IMR-90 (cell line): ENCODE data around the gene PKP3. TPM values are rescaled to one million over a fixed set of nuclear protein-coding genes. Genes with fewer than 3 reads are reported as not detected.

Source experiments
- ATAC-seq: fragments of 200-7000 bp; cut with Tn5 transposase; 2 replicates; pipeline ENCODE4 v1.9.1; 2020; ENCODE audit warnings: low read depth, mild to moderate bottlenecking, moderate library complexity
- BruUV-seq: library from RNA; stranded (reverse); fragments of 400-500 nt; replicated peaks from 2 replicates; lab custom pipeline; 2021; lab: Mats Ljungman, UMichigan
- CTCF ChIA-PET: fragments of 300-600 bp; formaldehyde crosslinking; extraction: SDS; loops from one replicate; lab custom pipeline; 2021; ENCODE audit warnings: antibody characterized with exemption; lab: Yijun Ruan, JAX
- POLR2A ChIA-PET: fragments of 300-600 bp; sonication (Branson Sonifier 250); formaldehyde crosslinking; loops from one replicate; lab custom pipeline; 2022; ENCODE audit warnings: antibody characterized with exemption; ENCODE audit not compliant: unreplicated experiment; lab: Charles Lee
- DNase-seq: peaks from one replicate; pipeline ENCODE4 v3.0.0; 2013
- H2AFZ ChIP-seq: replicated peaks from 2 replicates; pipeline ENCODE3; 2013; ENCODE audit warnings: low read length, mild to moderate bottlenecking; ENCODE audit not compliant: poor library complexity
- H2AK5ac ChIP-seq: 2 replicates; pipeline ENCODE4 v1.6.1; 2013; ENCODE audit warnings: low read depth, low read length, inconsistent platforms
- H2AK9ac ChIP-seq: replicated peaks from 2 replicates; pipeline ENCODE3; 2013; ENCODE audit warnings: mild to moderate bottlenecking, low read depth, low read length, moderate library complexity; ENCODE audit not compliant: poor library complexity
- H2BK120ac ChIP-seq: 2 replicates; pipeline ENCODE4 v1.6.1; 2013; ENCODE audit warnings: low read depth, low read length, inconsistent platforms
- H2BK15ac ChIP-seq: 3 replicates; pipeline ENCODE4 v1.6.1; 2013; ENCODE audit warnings: low read depth, low read length, inconsistent platforms
- H2BK20ac ChIP-seq: 2 replicates; pipeline ENCODE4 v1.6.1; 2013; ENCODE audit warnings: low read depth, mild to moderate bottlenecking, inconsistent platforms, low read length, moderate library complexity
- H2BK5ac ChIP-seq: 2 replicates; pipeline ENCODE4 v1.6.1; 2013; ENCODE audit warnings: mild to moderate bottlenecking, low read depth, low read length, inconsistent platforms; ENCODE audit not compliant: poor library complexity, severe bottlenecking
- H3K14ac ChIP-seq: replicated peaks from 2 replicates; pipeline ENCODE4 v1.6.1; 2013; ENCODE audit warnings: low read depth, low read length, inconsistent platforms
- H3K18ac ChIP-seq: 2 replicates; pipeline ENCODE4 v1.6.1; 2013; ENCODE audit warnings: low read depth, low read length, control low read depth
- H3K23ac ChIP-seq: 2 replicates; pipeline ENCODE4 v1.6.1; 2013; ENCODE audit warnings: low read depth, low read length, inconsistent platforms
- H3K27ac ChIP-seq: 2 replicates; pipeline ENCODE4 v1.5.1; 2013; ENCODE audit warnings: mild to moderate bottlenecking, control low read depth, low read length; ENCODE audit not compliant: insufficient read depth
- H3K27me3 ChIP-seq: 2 replicates; pipeline ENCODE4 v1.6.1; 2013; ENCODE audit warnings: low read length; ENCODE audit not compliant: control insufficient read depth, insufficient read depth
- H3K36me3 ChIP-seq: 2 replicates; pipeline ENCODE4 v1.6.1; 2013; ENCODE audit warnings: low read length, mixed read lengths; ENCODE audit not compliant: control insufficient read depth, insufficient read depth
- H3K4ac ChIP-seq: 2 replicates; pipeline ENCODE4 v1.6.1; 2013; ENCODE audit warnings: low read depth, low read length, inconsistent platforms
- H3K4me1 ChIP-seq: 2 replicates; pipeline ENCODE4 v1.6.1; 2013; ENCODE audit warnings: low read length, mixed read lengths; ENCODE audit not compliant: control insufficient read depth, insufficient read depth
- H3K4me2 ChIP-seq: 2 replicates; pipeline ENCODE4 v1.6.1; 2013; ENCODE audit warnings: low read depth, mild to moderate bottlenecking, control low read depth, low read length, moderate library complexity
- H3K4me3 ChIP-seq: 2 replicates; pipeline ENCODE4 v1.5.1; 2013; ENCODE audit warnings: low read depth, mild to moderate bottlenecking, control low read depth, low read length, moderate library complexity; ENCODE audit not compliant: insufficient read depth
- H3K56ac ChIP-seq: 2 replicates; pipeline ENCODE4 v1.6.1; 2013; ENCODE audit warnings: low read length, inconsistent platforms; ENCODE audit not compliant: insufficient read depth; ENCODE audit errors: extremely low read depth
- H3K79me1 ChIP-seq, 2 experiments: 2 replicates each; pipeline ENCODE4 v1.6.1; 2013; ENCODE audit warnings: low read length in 2 of 2, inconsistent platforms in 1 of 2, low read depth in 1 of 2
- H3K9ac ChIP-seq: 2 replicates; pipeline ENCODE4 v1.6.1; 2013; ENCODE audit warnings: low read depth, low read length, control low read depth
- H3K9me1 ChIP-seq: 2 replicates; pipeline ENCODE4 v1.6.1; 2013; ENCODE audit warnings: low read length, inconsistent platforms; ENCODE audit not compliant: insufficient read depth
- H3K9me3 ChIP-seq: 2 replicates; pipeline ENCODE4 v1.6.1; 2013; ENCODE audit warnings: low read length; ENCODE audit not compliant: control insufficient read depth, insufficient read depth
- H4K20me1 ChIP-seq: 2 replicates; pipeline ENCODE4 v1.6.1; 2013; ENCODE audit warnings: low read length, inconsistent platforms; ENCODE audit not compliant: insufficient read depth
- H4K5ac ChIP-seq: 2 replicates; pipeline ENCODE4 v1.6.1; 2013; ENCODE audit warnings: mild to moderate bottlenecking, low read depth, low read length, control low read depth
- H4K8ac ChIP-seq, 2 experiments: 2 replicates each; pipeline ENCODE4 v1.6.1; 2013; ENCODE audit warnings: low read depth in 2 of 2, low read length in 2 of 2, control low read depth in 1 of 2, inconsistent platforms in 1 of 2
- H4K91ac ChIP-seq: 2 replicates; pipeline ENCODE4 v1.6.1; 2013; ENCODE audit warnings: low read depth, low read length, inconsistent platforms; ENCODE audit not compliant: insufficient read depth
- BHLHE40 ChIP-seq: fragments of 150-350 bp; IDR thresholded peaks from 2 replicates; pipeline ENCODE4 v1.6.1; 2016; ENCODE audit warnings: mild to moderate bottlenecking, low read depth, low read length
- CEBPB ChIP-seq: IDR thresholded peaks from 2 replicates; pipeline ENCODE4 v1.6.1; 2012; ENCODE audit warnings: low read depth, low read length, improper control_type of control experiment
- CHD1 ChIP-seq: IDR thresholded peaks from 2 replicates; pipeline ENCODE4 v1.6.1; 2012; ENCODE audit warnings: low read depth, low read length, improper control_type of control experiment
- FOS ChIP-seq: fragments of 150-350 bp; IDR thresholded peaks from 2 replicates; pipeline ENCODE4 v1.6.1; 2016; ENCODE audit warnings: low read depth, low read length
- MAFK ChIP-seq: IDR thresholded peaks from 2 replicates; pipeline ENCODE4 v1.6.1; 2012; ENCODE audit warnings: low read depth, low read length, improper control_type of control experiment
- MAZ ChIP-seq: IDR thresholded peaks from 2 replicates; pipeline ENCODE4 v1.6.1; 2012; ENCODE audit warnings: low read depth, mild to moderate bottlenecking, low read length, improper control_type of control experiment, moderate library complexity, borderline replicate concordance
- NFE2L2 ChIP-seq: fragments of 150-350 bp; IDR thresholded peaks from 2 replicates; pipeline ENCODE4 v1.6.1; 2016; ENCODE audit warnings: low read depth, mild to moderate bottlenecking, low read length
- POLR2A ChIP-seq: IDR thresholded peaks from 2 replicates; pipeline ENCODE4 v1.6.1; 2012; ENCODE audit warnings: mild to moderate bottlenecking, low read depth, low read length
- RAD21 ChIP-seq: IDR thresholded peaks from 2 replicates; pipeline ENCODE4 v1.6.1; 2012; ENCODE audit warnings: low read length, improper control_type of control experiment
- RCOR1 ChIP-seq: IDR thresholded peaks from 2 replicates; pipeline ENCODE4 v1.6.1; 2012; ENCODE audit warnings: mild to moderate bottlenecking, low read length, improper control_type of control experiment; ENCODE audit not compliant: insufficient replicate concordance
- RFX5 ChIP-seq: IDR thresholded peaks from 2 replicates; pipeline ENCODE4 v1.8.0; 2012; ENCODE audit warnings: low read depth, mild to moderate bottlenecking, low read length, moderate library complexity
- SMC3 ChIP-seq: fragments of 150-350 bp; IDR thresholded peaks from 2 replicates; pipeline ENCODE4 v1.6.1; 2016; ENCODE audit warnings: low read depth, mild to moderate bottlenecking, antibody characterized with exemption, low read length, moderate library complexity
- WGBS, 2 experiments: methylation state at CpG; one replicate each; pipeline versions ENCODE4 v1.1.5 to v1.1.7; 2013; ENCODE audit warnings: missing lambda C conversion rate in 2 of 2; ENCODE audit not compliant: insufficient read length in 1 of 2; ENCODE audit errors: extremely low coverage in 2 of 2; 5-methylcytosine and 5-hydroxymethylcytosine counted together
- dilution Hi-C: fragments of 300-500 bp; cut with HindIII; formaldehyde crosslinking; loops from one replicate; pipeline ENCODE4 v1.14.3; 2018; ENCODE audit warnings: low sequenced_read_pairs; ENCODE audit not compliant: unreplicated experiment
- in situ Hi-C: fragments of 300-500 bp; cut with MboI; formaldehyde crosslinking; loops from 3 replicates; pipeline ENCODE4 v1.14.3; 2019; ENCODE audit warnings: low sequenced_read_pairs, inconsistent platforms, mixed read lengths
- intact Hi-C: fragments of 100-400 bp; cut with micrococcal nuclease; formaldehyde crosslinking; loops from 2 replicates; pipeline ENCODE4 v1.10.0; 2022
- polyA plus RNA-seq, 3 experiments: library from polyadenylated mRNA; depleted of rRNA; stranded (reverse); fragments of >200 nt; gene quantifications; 2 replicates each; pipeline ENCODE4 v1.2.3, GENCODE V29; 2012; ENCODE audit warnings: low replicate concordance in 1 of 3
- total RNA-seq: library from RNA; depleted of rRNA; stranded (reverse); fragments of >200 nt; gene quantifications from 2 replicates; pipeline ENCODE4 v1.2.3, GENCODE V29; 2012
- TF ChIP-seq, protein P1 (sequence below): conservative IDR thresholded peaks from 2 replicates; pipeline ENCODE4 v1.5.1; 2012; ENCODE audit warnings: mild to moderate bottlenecking, low read depth, low read length, improper control_type of control experiment
- TF ChIP-seq, protein P2 (sequence below): fragments of 150-350 bp; IDR thresholded peaks from 2 replicates; pipeline ENCODE4 v1.6.1; 2016; ENCODE audit warnings: low read depth, mild to moderate bottlenecking, low read length, moderate library complexity, borderline replicate concordance

The PKP3 gene
- total and polyA plus RNA-seq, 2 of the 4 experiments (the other 2 are of a cell fraction): 1.5 to 2.2 TPM

DNA sequence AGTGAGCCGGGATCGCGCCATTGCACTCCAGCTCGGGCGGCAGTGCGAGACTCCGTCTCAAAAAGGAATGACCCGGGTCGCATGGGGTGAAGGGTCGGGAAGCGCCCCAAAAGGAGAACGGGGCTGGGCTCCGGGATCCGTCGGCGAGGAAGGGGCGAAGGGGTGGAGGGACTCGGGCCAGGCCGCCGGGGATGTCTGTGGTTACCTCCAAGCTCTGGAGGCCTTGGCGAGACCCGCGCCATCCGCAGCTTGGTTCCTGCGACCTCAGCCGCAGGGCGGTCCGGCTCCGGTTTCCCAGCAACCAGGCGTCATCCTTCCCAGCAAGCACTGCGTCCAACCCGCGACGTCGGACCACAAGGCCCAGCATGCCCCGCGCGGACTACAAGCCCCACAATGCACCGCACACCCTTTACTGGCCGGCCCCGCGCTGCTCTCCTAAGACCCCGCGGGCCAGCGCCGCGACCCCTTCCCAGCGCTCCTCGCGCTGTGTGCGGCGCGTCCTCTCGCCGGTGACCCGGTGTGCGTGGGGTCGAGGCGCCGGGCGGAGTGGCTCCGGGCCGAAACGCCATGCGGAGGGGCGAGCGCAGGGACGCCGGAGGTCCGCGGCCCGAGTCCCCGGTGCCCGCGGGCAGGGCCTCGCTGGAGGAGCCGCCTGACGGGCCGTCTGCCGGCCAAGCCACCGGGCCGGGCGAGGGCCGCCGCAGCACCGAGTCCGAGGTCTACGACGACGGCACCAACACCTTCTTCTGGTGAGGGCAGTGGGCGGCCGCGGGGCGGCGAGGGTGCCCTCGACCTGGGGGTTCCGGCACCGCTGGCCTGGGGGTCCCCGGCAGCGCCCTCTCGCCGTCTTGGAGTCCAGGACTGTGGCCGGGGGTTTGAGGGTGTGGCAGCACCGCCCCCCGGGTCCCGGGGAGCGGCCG lies 56.1 kb downstream of the PKP3 start, which contains the start of gene PTDSS2:
Gene PTDSS2 (plus strand): TSS at position 391 of the 920 bp plus-strand sequence. CDS start 177 bp downstream, at position 568.
- Histone ChIP-seq H3K27me3 (no peaks in the 10 kb centered on the region), H3K18ac (no peak within 1 kb of the TSS; the same call in 1 of the 2 replicates), H4K5ac (no peak within 1 kb of the TSS), H2AFZ (peak within 1 kb of the TSS; percentile 86), H3K23ac (peak within 1 kb of the TSS; percentile 55; the same call in 1 of the 2 replicates), H2AK9ac (peak within 1 kb of the TSS; percentile 92), H3K56ac (no peak within 1 kb of the TSS; the same call in 1 of the 2 replicates), H3K27ac (peak within 1 kb of the TSS; percentile 69), H2BK15ac (no peak within 1 kb of the TSS), H3K9me1 (no peaks in the 10 kb centered on the region), H2BK20ac (no peak within 1 kb of the TSS), H2AK5ac (peak within 1 kb of the TSS; percentile 91), H4K91ac (peak within 1 kb of the TSS; percentile 53), H3K14ac (peak within 1 kb of the TSS; percentile 30; the same call in 1 of the 2 replicates), H3K4me3 (peak within 1 kb of the TSS; percentile 77), H3K9ac (peak within 1 kb of the TSS; percentile 74), H2BK120ac (no peak within 1 kb of the TSS), H3K36me3 (peaks cover 18% of the 10 kb centered on the region), H3K79me1 (peaks cover 7 to 51% of the 10 kb centered on the region in 2 experiments), H3K4me2 (peak within 1 kb of the TSS; percentile 86), H4K8ac (peak within 1 kb of the TSS; percentile 39 to 75; a peak in 2 of 4 replicates), H3K4me1 (peaks cover 6% of the 10 kb centered on the region), H4K20me1 (peaks cover 22% of the 10 kb centered on the region), H3K4ac (peak within 1 kb of the TSS; percentile 82), H3K9me3 (no peaks in the 10 kb centered on the region), H2BK5ac (peak within 1 kb of the TSS; percentile 29)
- DNase-seq (peak; percentile 94), ATAC-seq (peak; percentile 87)
- dilution Hi-C loops (no loop called here), intact Hi-C loops (loop anchor here (2.0 to 10.0 kb wide), 5 partner anchors 19 to 243 kb away; partner anchors contain the start of genes B4GALNT4, BET1L, RIC8A and RNH1), in situ Hi-C loops (loop anchor here (10.0 kb wide), 1 partner anchor 145 kb away; the partner anchor contains the start of gene IFITM2)
- WGBS, 2 experiments: 1% methylated on average over 67 of the region's 108 CpGs; no CpG with 5 or more reads in 1 of the 2 experiments
- ChIA-PET POLR2A (no interaction called here), CTCF (interaction anchor here (1.5 to 3.4 kb wide), 2 partner anchors 28 to 43 kb away, joined by 4 to 12 read pairs; no protein-coding TSS in a partner anchor)
- BruUV-seq: no TSS peak
- TF ChIP-seq CEBPB (no peak), RFX5 (no peak), POLR2A (no peak), RAD21 (no peak), RCOR1 (no peak), MAFK (no peak), BHLHE40 (no peak), NFE2L2 (no peak), CHD1 (no peak), FOS (no peak), MAZ (peak; percentile 45; the same call in 1 of the 2 replicates), SMC3 (no peak)
- TF ChIP-seq, protein P1, sequence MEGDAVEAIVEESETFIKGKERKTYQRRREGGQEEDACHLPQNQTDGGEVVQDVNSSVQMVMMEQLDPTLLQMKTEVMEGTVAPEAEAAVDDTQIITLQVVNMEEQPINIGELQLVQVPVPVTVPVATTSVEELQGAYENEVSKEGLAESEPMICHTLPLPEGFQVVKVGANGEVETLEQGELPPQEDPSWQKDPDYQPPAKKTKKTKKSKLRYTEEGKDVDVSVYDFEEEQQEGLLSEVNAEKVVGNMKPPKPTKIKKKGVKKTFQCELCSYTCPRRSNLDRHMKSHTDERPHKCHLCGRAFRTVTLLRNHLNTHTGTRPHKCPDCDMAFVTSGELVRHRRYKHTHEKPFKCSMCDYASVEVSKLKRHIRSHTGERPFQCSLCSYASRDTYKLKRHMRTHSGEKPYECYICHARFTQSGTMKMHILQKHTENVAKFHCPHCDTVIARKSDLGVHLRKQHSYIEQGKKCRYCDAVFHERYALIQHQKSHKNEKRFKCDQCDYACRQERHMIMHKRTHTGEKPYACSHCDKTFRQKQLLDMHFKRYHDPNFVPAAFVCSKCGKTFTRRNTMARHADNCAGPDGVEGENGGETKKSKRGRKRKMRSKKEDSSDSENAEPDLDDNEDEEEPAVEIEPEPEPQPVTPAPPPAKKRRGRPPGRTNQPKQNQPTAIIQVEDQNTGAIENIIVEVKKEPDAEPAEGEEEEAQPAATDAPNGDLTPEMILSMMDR: no peak
- TF ChIP-seq, protein P2, sequence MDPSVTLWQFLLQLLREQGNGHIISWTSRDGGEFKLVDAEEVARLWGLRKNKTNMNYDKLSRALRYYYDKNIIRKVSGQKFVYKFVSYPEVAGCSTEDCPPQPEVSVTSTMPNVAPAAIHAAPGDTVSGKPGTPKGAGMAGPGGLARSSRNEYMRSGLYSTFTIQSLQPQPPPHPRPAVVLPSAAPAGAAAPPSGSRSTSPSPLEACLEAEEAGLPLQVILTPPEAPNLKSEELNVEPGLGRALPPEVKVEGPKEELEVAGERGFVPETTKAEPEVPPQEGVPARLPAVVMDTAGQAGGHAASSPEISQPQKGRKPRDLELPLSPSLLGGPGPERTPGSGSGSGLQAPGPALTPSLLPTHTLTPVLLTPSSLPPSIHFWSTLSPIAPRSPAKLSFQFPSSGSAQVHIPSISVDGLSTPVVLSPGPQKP: no peak
